Esophagus muscularis mucosa (tissue), 4 donors: Measurements from ENCODE around the gene CDHR4. TPM values are rescaled to one million over a fixed set of nuclear protein-coding genes. Genes with fewer than 3 reads are reported as not detected.
A peak's percentile ranks its signal among the peaks of the same experiment; 100 is the strongest.

Experiments
- DNase-seq: peaks from one replicate; pipeline ENCODE4 v3.0.0-alpha.2; 2017; ENCODE audit errors: extremely low spot score
- H3K27ac ChIP-seq, 4 donors: fragments of 200-600 bp; sonication (generic); replicated peaks in 1 of 4; 1 replicate in 3 of 4; 2 replicates in 1 of 4; pipeline ENCODE4 v1.5.1; 2016 to 2019; ENCODE audit warnings: mild to moderate bottlenecking in 1 of 4
- H3K27me3 ChIP-seq, 4 donors: fragments of 200-600 bp; sonication (generic); one replicate each; pipeline versions ENCODE4 v1.5.1 to v1.6.0; 2016 to 2019
- H3K36me3 ChIP-seq, 4 donors: fragments of 200-600 bp; sonication (generic); one replicate each; pipeline ENCODE4 v1.5.1; 2016 to 2019
- H3K4me1 ChIP-seq, 4 donors: fragments of 200-600 bp; sonication (generic); one replicate each; pipeline ENCODE4 v1.5.1; 2016 to 2019
- H3K4me3 ChIP-seq, 4 donors: fragments of 200-600 bp; sonication (generic); 1 replicate in 2 of 4; 2 replicates in 2 of 4; pipeline ENCODE4 v1.5.1; 2016 to 2019; ENCODE audit warnings: mild to moderate bottlenecking in 4 of 4, moderate library complexity in 1 of 4
- H3K9me3 ChIP-seq, 4 donors: fragments of 200-600 bp; sonication (generic); 1 replicate in 3 of 4; 2 replicates in 1 of 4; pipeline ENCODE4 v1.5.1; 2016 to 2019
- EP300 ChIP-seq: sonication (generic); formaldehyde crosslinking; IDR thresholded peaks from one replicate; pipeline ENCODE4 v1.6.1; 2017; ENCODE audit warnings: antibody characterized with exemption
- POLR2A ChIP-seq: fragments of 450-650 bp; IDR thresholded peaks from one replicate; pipeline ENCODE4 v1.6.1; 2017; ENCODE audit warnings: antibody characterized with exemption, moderate library complexity, mild to moderate bottlenecking, low read depth
- POLR2AphosphoS5 ChIP-seq, 2 donors: sonication (generic); formaldehyde crosslinking; IDR thresholded peaks; one replicate each; pipeline ENCODE4 v1.6.1; 2017; ENCODE audit warnings: antibody characterized with exemption in 2 of 2
- WGBS: methylation state at CpG from one replicate; pipeline ENCODE4 v1.1.5; 2018; 5-methylcytosine and 5-hydroxymethylcytosine counted together
- intact Hi-C: fragments of 100-400 bp; cut with DNase I; formaldehyde crosslinking; loops from one replicate; pipeline ENCODE4 v1.15.1; 2023
- total RNA-seq, 4 donors: library from RNA; depleted of rRNA; stranded (reverse); fragments of >200 nt; gene quantifications; one replicate each; pipeline versions ENCODE4 v1.1.0 to v1.2.1, GENCODE V29; 2016
- TF ChIP-seq, protein P1 (sequence below), 3 experiments: fragments of 200-600 bp in 2 of 3; fragments of 450-650 bp in 1 of 3; sonication (generic) in 2 of 3; IDR thresholded peaks; one replicate each; pipeline ENCODE4 v1.5.1; 2017 to 2019; ENCODE audit warnings: antibody characterized with exemption in 3 of 3, mild to moderate bottlenecking in 2 of 3, moderate library complexity in 1 of 3

Gene CDHR4
- total RNA-seq, 4 donors from 2014 or later: 0.17 TPM; not detected in 3

DNA sequence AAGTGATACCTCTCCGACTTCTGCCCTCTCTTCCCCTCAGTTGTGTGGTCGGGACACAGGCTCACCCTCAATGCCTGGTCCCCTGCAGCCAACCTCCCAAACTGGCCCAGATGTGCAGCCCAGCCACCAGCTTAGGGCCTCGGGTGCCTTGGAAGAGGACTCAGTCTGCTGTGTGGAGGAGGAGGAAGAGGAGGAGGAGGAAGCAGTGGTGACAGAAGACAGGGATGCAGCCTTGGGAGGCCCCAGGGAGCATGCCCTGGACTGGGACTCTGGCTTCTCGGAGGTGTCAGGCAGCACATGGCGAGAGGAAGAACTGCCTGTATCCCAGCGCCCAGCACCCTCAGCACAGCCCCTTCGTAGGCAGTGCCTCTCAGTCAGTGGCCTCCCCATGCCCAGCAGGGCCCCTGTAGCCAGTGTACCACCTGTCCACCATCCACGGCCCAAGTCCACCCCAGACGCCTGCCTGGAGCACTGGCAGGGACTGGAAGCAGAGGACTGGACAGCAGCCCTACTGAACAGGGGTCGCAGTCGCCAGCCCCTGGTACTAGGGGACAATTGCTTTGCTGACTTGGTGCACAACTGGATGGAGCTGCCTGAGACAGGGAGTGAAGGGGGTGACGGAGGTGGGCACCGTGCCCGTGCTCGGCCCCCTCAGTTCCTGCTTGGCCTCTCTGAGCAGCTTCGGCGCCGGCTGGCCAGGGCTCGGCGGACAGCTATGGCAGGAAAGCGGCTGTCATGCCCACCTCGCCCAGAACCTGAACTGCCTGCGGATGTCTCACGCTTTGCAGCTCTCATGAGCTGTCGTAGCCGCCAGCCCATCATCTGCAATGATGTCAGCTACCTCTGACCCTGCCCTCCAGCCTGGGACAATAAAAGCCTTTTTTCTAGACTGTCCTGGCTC is 4.7 kb upstream of the CDHR4 start:
- no peaks in the 10 kb centered on the region for H3K9me3 ChIP-seq
- no peak for DNase-seq
- peak overlapping the region; percentile 70 to 99 (median 85) for H3K4me3 ChIP-seq
- peaks cover 0 to 26% (median 9%) of the 10 kb centered on the region in 4 donors for H3K36me3 ChIP-seq
- WGBS: 45% methylated on average over 19 of the region's 26 CpGs
- intact Hi-C loops: no loop called here
- peaks cover 46 to 66% (median 64%) of the 10 kb centered on the region in 4 donors for H3K4me1 ChIP-seq
- peaks cover 0 to 4% (median 0%) of the 10 kb centered on the region in 4 donors for H3K27me3 ChIP-seq
- TF ChIP-seq, protein P1, sequence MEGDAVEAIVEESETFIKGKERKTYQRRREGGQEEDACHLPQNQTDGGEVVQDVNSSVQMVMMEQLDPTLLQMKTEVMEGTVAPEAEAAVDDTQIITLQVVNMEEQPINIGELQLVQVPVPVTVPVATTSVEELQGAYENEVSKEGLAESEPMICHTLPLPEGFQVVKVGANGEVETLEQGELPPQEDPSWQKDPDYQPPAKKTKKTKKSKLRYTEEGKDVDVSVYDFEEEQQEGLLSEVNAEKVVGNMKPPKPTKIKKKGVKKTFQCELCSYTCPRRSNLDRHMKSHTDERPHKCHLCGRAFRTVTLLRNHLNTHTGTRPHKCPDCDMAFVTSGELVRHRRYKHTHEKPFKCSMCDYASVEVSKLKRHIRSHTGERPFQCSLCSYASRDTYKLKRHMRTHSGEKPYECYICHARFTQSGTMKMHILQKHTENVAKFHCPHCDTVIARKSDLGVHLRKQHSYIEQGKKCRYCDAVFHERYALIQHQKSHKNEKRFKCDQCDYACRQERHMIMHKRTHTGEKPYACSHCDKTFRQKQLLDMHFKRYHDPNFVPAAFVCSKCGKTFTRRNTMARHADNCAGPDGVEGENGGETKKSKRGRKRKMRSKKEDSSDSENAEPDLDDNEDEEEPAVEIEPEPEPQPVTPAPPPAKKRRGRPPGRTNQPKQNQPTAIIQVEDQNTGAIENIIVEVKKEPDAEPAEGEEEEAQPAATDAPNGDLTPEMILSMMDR (IDR thresholded peaks at IDR 0.05): no peak
- TF ChIP-seq EP300: no peak
- peak overlapping the region; percentile 87 to 98 (median 91) for H3K27ac ChIP-seq

DNA sequence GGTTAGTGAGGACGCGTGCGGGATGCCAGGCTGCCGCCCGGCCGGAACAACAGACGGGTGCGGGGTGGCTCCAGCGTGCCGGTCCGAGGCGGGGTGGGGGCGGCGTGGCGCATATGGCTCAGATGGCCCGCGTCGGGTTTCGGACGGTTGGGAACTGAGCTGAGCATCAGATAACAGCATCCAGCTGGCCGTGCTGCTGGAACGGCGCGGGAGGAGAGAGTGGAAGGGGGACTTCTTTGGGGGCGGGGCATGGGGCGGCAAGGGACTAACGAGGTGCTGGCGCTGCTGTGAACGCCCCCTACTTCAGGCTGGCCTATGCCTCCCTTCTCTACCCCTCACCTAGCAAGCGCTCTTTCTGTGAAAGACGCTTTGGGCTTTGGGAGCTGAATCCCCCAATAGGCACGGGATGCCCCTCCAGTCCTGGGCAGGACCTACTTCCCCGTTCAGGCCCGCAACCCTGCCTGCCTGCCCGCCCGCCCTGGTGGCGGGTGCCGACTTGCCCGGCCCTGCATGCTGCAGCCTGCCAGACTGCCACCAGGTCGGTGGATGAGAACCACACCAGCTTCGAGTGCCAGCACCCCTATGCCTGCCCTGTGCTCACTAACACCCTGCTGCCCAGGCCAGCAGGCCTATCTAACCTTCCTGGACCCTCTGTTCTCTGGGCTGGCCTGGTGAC is 3.9 kb upstream of the CDHR4 start:
- peaks cover 46 to 68% (median 66%) of the 10 kb centered on the region in 4 donors for H3K4me1 ChIP-seq
- peak overlapping the region; percentile 87 to 98 (median 91) for H3K27ac ChIP-seq
- intact Hi-C loops: loop anchor here (2.0 kb wide), 1 partner anchor 103 kb away; no protein-coding TSS in a partner anchor
- peaks cover 0 to 18% (median 2%) of the 10 kb centered on the region in 4 donors for H3K36me3 ChIP-seq
- TF ChIP-seq POLR2AphosphoS5 (IDR thresholded peaks at IDR 0.05) (no peak), EP300 (no peak), POLR2A (no peak)
- TF ChIP-seq, protein P1 (IDR thresholded peaks at IDR 0.05): no peak
- peak overlapping the region; percentile 70 to 99 (median 85) for H3K4me3 ChIP-seq
- WGBS: 3% methylated on average over 11 of the region's 41 CpGs
- peaks cover 0 to 4% (median 0%) of the 10 kb centered on the region in 4 donors for H3K27me3 ChIP-seq
- H3K9me3 ChIP-seq: no peaks in the 10 kb centered on the region
- no peak for DNase-seq

DNA sequence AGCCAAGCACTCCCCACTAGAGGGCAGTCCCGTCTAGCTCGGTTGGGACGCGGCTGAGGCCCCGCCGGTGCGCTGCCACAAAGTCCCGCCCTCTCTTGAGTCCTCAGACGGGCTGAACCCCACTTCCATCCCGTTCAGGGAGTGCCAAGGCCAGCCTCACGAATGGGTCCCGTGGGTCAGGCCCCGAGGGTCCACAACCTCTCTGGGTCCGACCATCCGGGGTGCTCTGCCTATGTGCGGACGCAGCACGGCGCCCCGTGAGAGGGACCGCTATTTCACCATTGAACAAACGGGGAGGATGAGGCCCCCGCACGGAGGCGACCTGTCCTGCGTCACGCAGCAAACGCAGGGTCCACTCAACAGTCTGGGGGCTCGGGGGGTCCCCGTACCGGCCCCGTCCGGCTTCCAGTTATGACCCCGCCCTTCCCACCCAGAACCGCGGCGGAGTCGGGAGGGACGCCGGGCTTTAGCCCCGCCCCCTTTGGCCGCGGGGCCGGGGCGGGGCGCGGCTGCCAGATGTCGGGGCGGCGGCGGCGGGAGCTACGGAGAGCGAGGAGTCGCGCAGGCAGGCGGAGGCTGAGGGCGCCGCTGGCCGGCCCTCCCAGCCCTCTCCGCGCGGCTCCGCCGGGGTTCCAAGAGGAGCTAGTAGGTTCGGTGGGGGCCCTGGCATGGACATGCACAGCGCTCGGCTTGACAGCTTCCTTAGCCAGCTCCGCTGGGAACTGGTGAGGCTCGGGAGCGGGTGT is 3.2 kb upstream of the CDHR4 start, which contains the start of gene INKA1:
TSS of gene INKA1 (plus strand) at position 543 of the 746 bp plus-strand sequence. CDS start at position 675, 132 bp downstream.
- TF ChIP-seq, protein P1 (IDR thresholded peaks at IDR 0.05): peak; percentile 88 to 94 (median 90)
- TF ChIP-seq EP300: no peak
- peak; percentile 29 for TF ChIP-seq POLR2A
- peak; percentile 71 to 79 for TF ChIP-seq POLR2AphosphoS5 (IDR thresholded peaks at IDR 0.05)
- peak; percentile 97 for DNase-seq
- H3K9me3 ChIP-seq: no peaks in the 10 kb centered on the region
- no CpG with 5 or more reads among the region's 71 CpGs for WGBS
- H3K4me3 ChIP-seq: peak within 1 kb of the TSS; percentile 70 to 99 (median 85)
- H3K36me3 ChIP-seq: peaks cover 0 to 13% (median 2%) of the 10 kb centered on the region in 4 donors
- peaks cover 0 to 4% (median 0%) of the 10 kb centered on the region in 4 donors for H3K27me3 ChIP-seq
- H3K4me1 ChIP-seq: peaks cover 46 to 65% (median 62%) of the 10 kb centered on the region in 4 donors
- peak within 1 kb of the TSS; percentile 87 to 98 (median 91) for H3K27ac ChIP-seq
- intact Hi-C loops: loop anchor here (1.0 to 2.0 kb wide), 2 partner anchors 36 to 104 kb away; no protein-coding TSS in a partner anchor

DNA sequence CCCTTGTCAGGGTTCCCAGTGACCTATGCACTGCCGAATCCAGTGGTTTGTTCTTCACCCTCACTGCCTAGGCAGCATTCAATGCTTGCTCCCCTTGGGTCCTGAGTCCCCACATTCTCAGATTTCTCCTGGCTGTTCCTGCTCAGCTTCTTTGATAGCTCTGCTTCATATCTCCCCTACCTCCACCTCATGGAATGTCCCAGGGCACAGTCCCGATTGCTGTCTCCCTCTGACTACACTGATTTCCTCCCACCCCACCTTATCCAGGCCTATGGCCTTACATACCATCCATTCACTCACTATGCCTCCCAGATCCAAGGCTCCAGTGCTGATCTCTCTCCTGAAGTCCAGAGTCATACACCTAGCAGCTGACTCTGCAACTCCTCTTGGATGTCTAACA is 1.5 kb upstream of the CDHR4 start:
- no peak for DNase-seq
- peaks cover 0 to 4% (median 0%) of the 10 kb centered on the region in 4 donors for H3K27me3 ChIP-seq
- H3K9me3 ChIP-seq: no peaks in the 10 kb centered on the region
- H3K4me1 ChIP-seq: peaks cover 29 to 47% (median 45%) of the 10 kb centered on the region in 4 donors
- no peak overlapping the region for H3K4me3 ChIP-seq
- H3K36me3 ChIP-seq: peaks cover 0 to 4% (median 0%) of the 10 kb centered on the region in 4 donors
- TF ChIP-seq, protein P1 (IDR thresholded peaks at IDR 0.05): no peak
- no peak for TF ChIP-seq POLR2AphosphoS5 (IDR thresholded peaks at IDR 0.05)
- TF ChIP-seq POLR2A: no peak
- no peak for TF ChIP-seq EP300
- no peak overlapping the region for H3K27ac ChIP-seq
- WGBS: 90% methylated on average over 2 of the region's 2 CpGs
- intact Hi-C loops: no loop called here
